Esophagus squamous epithelium (tissue), 5 donors: Measurements from ENCODE around the gene FAP. TPM values are rescaled to one million over a fixed set of nuclear protein-coding genes. Genes with fewer than 3 reads are reported as not detected.

Source experiments
- DNase-seq: peaks from one replicate; lab custom pipeline; 2025; lab: John Stamatoyannopoulos, UW
- H3K27ac ChIP-seq, 4 donors: fragments of 200-600 bp; sonication (generic); one replicate each; pipeline ENCODE4 v1.5.1; 2016 to 2019; ENCODE audit warnings: mild to moderate bottlenecking in 1 of 4
- H3K27me3 ChIP-seq, 4 donors: fragments of 200-600 bp; sonication (generic); 1 replicate in 3 of 4; 2 replicates in 1 of 4; pipeline versions ENCODE4 v1.5.1 to v1.6.0; 2017 to 2021; ENCODE audit warnings: antibody characterized with exemption in 1 of 4
- H3K36me3 ChIP-seq, 3 donors: fragments of 200-600 bp; sonication (generic); one replicate each; pipeline ENCODE4 v1.5.1; 2016 to 2019
- H3K4me1 ChIP-seq, 3 donors: fragments of 200-600 bp; sonication (generic); one replicate each; pipeline ENCODE4 v1.5.1; 2017 to 2019
- H3K4me3 ChIP-seq, 4 donors: fragments of 200-600 bp; sonication (generic); 1 replicate in 3 of 4; 2 replicates in 1 of 4; pipeline ENCODE4 v1.5.1; 2016 to 2019; ENCODE audit warnings: mild to moderate bottlenecking in 2 of 4, moderate library complexity in 1 of 4
- H3K9me3 ChIP-seq, 3 donors: fragments of 200-600 bp; sonication (generic); one replicate each; pipeline ENCODE4 v1.5.1; 2016 to 2019
- POLR2A ChIP-seq, 4 donors: fragments of 450-650 bp; IDR thresholded peaks; one replicate each; pipeline ENCODE4 v1.6.1; 2017; ENCODE audit warnings: antibody characterized with exemption in 4 of 4, mild to moderate bottlenecking in 4 of 4, moderate library complexity in 3 of 4
- WGBS, 2 donors: methylation state at CpG; one replicate each; pipeline ENCODE4 v1.1.5; 2018; 5-methylcytosine and 5-hydroxymethylcytosine counted together
- intact Hi-C: fragments of 100-400 bp; cut with DNase I; formaldehyde crosslinking; loops from one replicate; pipeline ENCODE4 v1.15.0; 2022
- total RNA-seq, 4 donors: library from RNA; depleted of rRNA; stranded (reverse); fragments of >200 nt; gene quantifications; one replicate each; pipeline ENCODE4 v1.1.0, GENCODE V29; 2016
- TF ChIP-seq, protein P1 (sequence below), 6 experiments: fragments of 450-650 bp in 4 of 6; fragments of 200-600 bp in 2 of 6; sonication (generic) in 2 of 6; IDR thresholded peaks; one replicate each; pipeline ENCODE4 v1.5.1; 2016 to 2019; ENCODE audit warnings: antibody characterized with exemption in 6 of 6, mild to moderate bottlenecking in 4 of 6, moderate library complexity in 4 of 6
- donor health status: DM: yes; HTN: yes; CAD: no.

The FAP gene
- total RNA-seq, 4 donors from 2014 or later = 0.91 to 6.5 (median 2.1) TPM

DNA sequence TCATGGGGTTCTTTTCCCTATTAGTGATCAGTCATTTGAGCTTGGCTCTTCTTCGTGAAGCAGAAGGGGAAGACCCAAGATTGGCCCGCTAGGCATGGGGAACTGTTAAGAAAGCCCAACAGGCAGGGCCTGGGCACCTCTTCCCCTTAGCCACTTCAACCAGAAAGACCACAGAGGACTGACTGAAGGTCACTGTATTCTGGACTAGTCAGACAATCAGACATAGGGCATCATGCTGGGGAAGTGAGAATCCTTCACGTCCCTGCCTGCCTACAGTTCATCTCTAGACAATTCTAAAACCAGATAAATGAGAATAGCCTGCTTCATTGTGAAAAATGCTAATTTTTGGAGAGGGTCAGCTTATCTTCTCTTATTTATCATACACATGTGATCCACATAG, 28.1 kb downstream of the FAP start:
- H3K4me3 ChIP-seq = no peak overlapping the region
- no peaks in the 10 kb centered on the region for H3K4me1 ChIP-seq
- WGBS, 2 donors = 76 to 88% methylated on average over 3 of the region's 3 CpGs
- H3K27ac ChIP-seq = no peak overlapping the region
- no peaks in the 10 kb centered on the region for H3K9me3 ChIP-seq
- TF ChIP-seq POLR2A (IDR thresholded peaks at IDR 0.05) = no peak
- TF ChIP-seq, protein P1, sequence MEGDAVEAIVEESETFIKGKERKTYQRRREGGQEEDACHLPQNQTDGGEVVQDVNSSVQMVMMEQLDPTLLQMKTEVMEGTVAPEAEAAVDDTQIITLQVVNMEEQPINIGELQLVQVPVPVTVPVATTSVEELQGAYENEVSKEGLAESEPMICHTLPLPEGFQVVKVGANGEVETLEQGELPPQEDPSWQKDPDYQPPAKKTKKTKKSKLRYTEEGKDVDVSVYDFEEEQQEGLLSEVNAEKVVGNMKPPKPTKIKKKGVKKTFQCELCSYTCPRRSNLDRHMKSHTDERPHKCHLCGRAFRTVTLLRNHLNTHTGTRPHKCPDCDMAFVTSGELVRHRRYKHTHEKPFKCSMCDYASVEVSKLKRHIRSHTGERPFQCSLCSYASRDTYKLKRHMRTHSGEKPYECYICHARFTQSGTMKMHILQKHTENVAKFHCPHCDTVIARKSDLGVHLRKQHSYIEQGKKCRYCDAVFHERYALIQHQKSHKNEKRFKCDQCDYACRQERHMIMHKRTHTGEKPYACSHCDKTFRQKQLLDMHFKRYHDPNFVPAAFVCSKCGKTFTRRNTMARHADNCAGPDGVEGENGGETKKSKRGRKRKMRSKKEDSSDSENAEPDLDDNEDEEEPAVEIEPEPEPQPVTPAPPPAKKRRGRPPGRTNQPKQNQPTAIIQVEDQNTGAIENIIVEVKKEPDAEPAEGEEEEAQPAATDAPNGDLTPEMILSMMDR (IDR thresholded peaks at IDR 0.05) = no peak
- intact Hi-C loops = no loop called here
- H3K27me3 ChIP-seq = no peaks in the 10 kb centered on the region
- no peaks in the 10 kb centered on the region for H3K36me3 ChIP-seq
- no peak for DNase-seq

DNA sequence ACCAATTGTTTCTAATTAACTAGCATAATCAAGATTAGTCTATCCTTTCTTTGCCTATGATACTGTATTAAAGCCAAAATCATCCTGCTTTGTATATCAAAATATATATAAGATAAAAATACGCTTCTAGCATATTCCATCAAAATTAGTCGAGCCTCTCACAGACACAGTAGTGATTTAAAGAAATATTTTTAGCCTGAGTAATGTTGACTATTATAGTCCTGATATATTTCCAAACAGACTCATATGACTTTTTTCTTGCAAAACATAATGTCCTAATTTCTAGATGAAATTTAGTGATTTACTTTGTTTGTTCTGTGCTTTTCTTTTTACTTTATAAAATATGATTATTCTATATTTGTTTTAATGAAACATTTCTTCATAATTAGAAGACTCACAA, 30.9 kb downstream of the FAP start:
- no peak for DNase-seq
- 67 to 71% methylated on average over 2 of the region's 2 CpGs for WGBS, 2 donors
- Histone ChIP-seq H3K9me3 (no peaks in the 10 kb centered on the region), H3K4me3 (no peak overlapping the region), H3K4me1 (no peaks in the 10 kb centered on the region), H3K27ac (no peak overlapping the region), H3K27me3 (no peaks in the 10 kb centered on the region), H3K36me3 (no peaks in the 10 kb centered on the region)
- TF ChIP-seq, protein P1 (IDR thresholded peaks at IDR 0.05) = no peak
- TF ChIP-seq POLR2A (IDR thresholded peaks at IDR 0.05) = no peak
- intact Hi-C loops = no loop called here

DNA sequence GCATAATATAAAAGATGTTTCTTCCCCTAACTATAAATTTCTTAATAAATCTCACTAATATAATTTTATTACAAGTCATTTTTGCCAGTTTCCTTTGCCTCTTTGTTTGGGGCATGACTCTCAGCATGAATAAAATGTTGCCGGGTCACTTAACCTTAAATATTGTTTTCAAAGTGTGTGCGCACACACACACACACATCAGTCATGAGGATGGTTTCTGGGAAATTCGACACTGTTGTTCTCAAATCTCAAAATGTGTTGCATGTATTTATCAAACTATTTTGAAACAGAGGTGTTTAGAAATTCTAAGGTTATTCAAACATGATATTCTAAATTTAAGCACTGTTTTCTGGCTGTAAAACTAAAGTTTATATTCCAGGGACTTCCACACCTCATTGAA, 31.5 kb downstream of the FAP start:
- Histone ChIP-seq H3K27me3 (no peaks in the 10 kb centered on the region), H3K36me3 (no peaks in the 10 kb centered on the region), H3K4me1 (no peaks in the 10 kb centered on the region), H3K4me3 (no peak overlapping the region), H3K27ac (no peak overlapping the region), H3K9me3 (no peaks in the 10 kb centered on the region)
- 52 to 59% methylated on average over 3 of the region's 3 CpGs for WGBS, 2 donors
- intact Hi-C loops = no loop called here
- no peak for DNase-seq
- TF ChIP-seq, protein P1 (IDR thresholded peaks at IDR 0.05) = no peak
- no peak for TF ChIP-seq POLR2A (IDR thresholded peaks at IDR 0.05)

DNA sequence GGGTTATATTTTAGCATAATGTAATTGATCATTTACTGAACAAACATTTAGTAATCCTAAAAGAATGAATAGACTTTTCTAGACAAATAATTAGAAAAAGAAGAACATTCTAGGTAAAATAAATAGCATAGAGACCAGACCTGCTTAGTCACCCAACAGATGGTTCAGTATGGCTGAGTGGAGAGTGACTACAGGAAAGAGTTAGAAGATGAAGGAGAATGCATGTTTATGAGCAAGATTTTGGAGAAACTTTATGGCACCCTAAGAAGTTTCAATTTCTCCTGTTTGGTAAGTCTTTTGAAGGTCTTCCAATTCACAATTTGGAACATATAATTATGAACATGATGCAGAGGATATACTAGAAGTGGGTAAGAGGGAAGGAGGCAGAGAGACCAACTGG, 32.9 kb downstream of the FAP start:
- Histone ChIP-seq H3K9me3 (no peaks in the 10 kb centered on the region), H3K27me3 (no peaks in the 10 kb centered on the region), H3K4me1 (no peaks in the 10 kb centered on the region), H3K36me3 (no peaks in the 10 kb centered on the region), H3K27ac (no peak overlapping the region), H3K4me3 (no peak overlapping the region)
- intact Hi-C loops = no loop called here
- no peak for DNase-seq
- no peak for TF ChIP-seq POLR2A (IDR thresholded peaks at IDR 0.05)
- TF ChIP-seq, protein P1 (IDR thresholded peaks at IDR 0.05) = no peak

DNA sequence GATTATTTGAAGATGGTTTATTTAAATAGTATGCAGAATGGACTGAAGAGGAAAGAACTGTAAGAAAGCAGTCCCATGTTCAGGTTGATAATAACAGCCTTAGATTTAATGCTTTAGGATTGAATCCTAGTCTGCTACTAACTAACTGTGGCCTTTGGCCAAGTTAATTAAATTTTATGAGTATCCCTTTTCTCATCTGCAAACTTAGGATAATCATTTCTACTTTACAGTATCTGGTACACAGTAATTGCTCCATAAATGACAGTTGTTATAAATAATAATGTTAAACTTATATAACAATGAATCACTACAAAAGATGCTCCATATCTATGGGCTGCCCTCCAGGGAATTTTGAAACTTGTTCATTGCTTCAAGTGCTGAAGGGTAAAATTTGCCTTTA, 41.0 kb downstream of the FAP start:
- H3K27ac ChIP-seq = no peak overlapping the region
- TF ChIP-seq, protein P1 (IDR thresholded peaks at IDR 0.05) = no peak
- no peak for TF ChIP-seq POLR2A (IDR thresholded peaks at IDR 0.05)
- no peaks in the 10 kb centered on the region for H3K4me1 ChIP-seq
- no peaks in the 10 kb centered on the region for H3K27me3 ChIP-seq
- no peak for DNase-seq
- intact Hi-C loops = no loop called here
- H3K36me3 ChIP-seq = no peaks in the 10 kb centered on the region
- no peaks in the 10 kb centered on the region for H3K9me3 ChIP-seq
- H3K4me3 ChIP-seq = no peak overlapping the region
